Mesenchymal stem cell (in vitro differentiated cells and primary cell): Measurements from ENCODE around the gene BCL3.

ENCODE experiments used
- DNase-seq: peaks from one replicate; pipeline ENCODE4 v3.0.0-alpha.2; 2013
- H2AFZ ChIP-seq: one replicate; pipeline ENCODE4 v1.6.1; 2013; ENCODE audit warnings: low read depth, mild to moderate bottlenecking, control low read depth, inconsistent platforms, low read length, moderate library complexity
- H2AK5ac ChIP-seq: 2 replicates; pipeline ENCODE4 v1.6.1; 2013; ENCODE audit warnings: low read length, moderate library complexity, mild to moderate bottlenecking, inconsistent platforms; ENCODE audit not compliant: severe bottlenecking
- H2BK120ac ChIP-seq: one replicate; pipeline ENCODE4 v1.6.1; 2013; ENCODE audit warnings: low read depth, mild to moderate bottlenecking, inconsistent platforms, low read length, moderate library complexity
- H2BK12ac ChIP-seq, 2 experiments: one replicate each; pipeline ENCODE4 v1.6.1; 2013; ENCODE audit warnings: inconsistent platforms in 2 of 2, low read length in 2 of 2, mild to moderate bottlenecking in 2 of 2, moderate library complexity in 2 of 2, control low read depth in 1 of 2
- H2BK15ac ChIP-seq: one replicate; pipeline ENCODE4 v1.6.1; 2013; ENCODE audit warnings: mild to moderate bottlenecking, low read depth, inconsistent platforms; ENCODE audit not compliant: poor library complexity, severe bottlenecking
- H2BK5ac ChIP-seq: 2 replicates; pipeline ENCODE4 v1.6.1; 2013; ENCODE audit warnings: low read depth, mild to moderate bottlenecking, low read length, control low read depth, inconsistent platforms; ENCODE audit not compliant: poor library complexity, severe bottlenecking
- H3K14ac ChIP-seq, 2 experiments: one replicate each; pipeline ENCODE4 v1.6.1; 2013; ENCODE audit warnings: inconsistent platforms in 2 of 2, low read length in 2 of 2, control low read depth in 1 of 2, mild to moderate bottlenecking in 1 of 2, moderate library complexity in 1 of 2
- H3K18ac ChIP-seq, 2 experiments: one replicate each; pipeline ENCODE4 v1.6.1; 2013; ENCODE audit warnings: inconsistent platforms in 2 of 2, low read length in 2 of 2, control low read depth in 1 of 2, low read depth in 1 of 2, mild to moderate bottlenecking in 1 of 2
- H3K23ac ChIP-seq, 2 experiments: one replicate each; pipeline ENCODE4 v1.6.1; 2013; ENCODE audit warnings: inconsistent platforms in 2 of 2, low read length in 2 of 2, mild to moderate bottlenecking in 2 of 2, moderate library complexity in 2 of 2, control low read depth in 1 of 2
- H3K27ac ChIP-seq: 2 replicates; pipeline ENCODE4 v1.5.1; 2013; ENCODE audit warnings: mild to moderate bottlenecking, moderate library complexity, low read length, control low read depth, inconsistent platforms; ENCODE audit not compliant: poor library complexity, severe bottlenecking
- H3K27me3 ChIP-seq, 2 experiments: 2 replicates each; pipeline versions ENCODE4 v1.6.1 to v1.7.0; 2013; ENCODE audit warnings: low read length in 2 of 2, mild to moderate bottlenecking in 2 of 2, moderate library complexity in 2 of 2, control low read depth in 1 of 2, inconsistent platforms in 1 of 2; ENCODE audit not compliant: control insufficient read depth in 1 of 2, insufficient read depth in 1 of 2
- H3K36me3 ChIP-seq, 2 experiments: 2 replicates each; pipeline versions ENCODE4 v1.6.1 to v1.7.0; 2013; ENCODE audit warnings: low read length in 2 of 2, control low read depth in 1 of 2, inconsistent platforms in 1 of 2, low read depth in 1 of 2, mild to moderate bottlenecking in 1 of 2; ENCODE audit not compliant: insufficient read depth in 2 of 2, control insufficient read depth in 1 of 2
- H3K4ac ChIP-seq, 2 experiments: one replicate each; pipeline ENCODE4 v1.6.1; 2013; ENCODE audit warnings: inconsistent platforms in 2 of 2, low read length in 2 of 2, mild to moderate bottlenecking in 2 of 2, moderate library complexity in 2 of 2, control low read depth in 1 of 2, low read depth in 1 of 2
- H3K4me1 ChIP-seq: 2 replicates; pipeline ENCODE4 v1.6.1; 2013; ENCODE audit warnings: low read depth, low read length, control low read depth; ENCODE audit not compliant: control insufficient read depth, insufficient read depth
- H3K4me2 ChIP-seq: 2 replicates; pipeline ENCODE4 v1.6.1; 2013; ENCODE audit warnings: low read length, mild to moderate bottlenecking, inconsistent platforms; ENCODE audit not compliant: poor library complexity, severe bottlenecking
- H3K4me3 ChIP-seq, 2 experiments: 2 replicates each; pipeline versions ENCODE4 v1.5.1 to v1.7.0; 2013; ENCODE audit warnings: low read length in 2 of 2, mild to moderate bottlenecking in 2 of 2, control low read depth in 1 of 2, low read depth in 1 of 2; ENCODE audit not compliant: insufficient read depth in 1 of 2
- H3K79me1 ChIP-seq: replicated peaks from 2 replicates; pipeline ENCODE4 v1.6.1; 2013; ENCODE audit warnings: mild to moderate bottlenecking, control low read depth, low read length, inconsistent platforms; ENCODE audit not compliant: poor library complexity, severe bottlenecking
- H3K9ac ChIP-seq: 2 replicates; pipeline ENCODE4 v1.7.0; 2013; ENCODE audit warnings: mild to moderate bottlenecking, low read length, moderate library complexity
- H3K9me3 ChIP-seq: 2 replicates; pipeline ENCODE4 v1.7.0; 2013; ENCODE audit warnings: mild to moderate bottlenecking, low read length; ENCODE audit not compliant: control insufficient read depth
- H4K8ac ChIP-seq: one replicate; pipeline ENCODE4 v1.6.1; 2013; ENCODE audit warnings: inconsistent platforms, mild to moderate bottlenecking, low read length, moderate library complexity
- H4K91ac ChIP-seq: one replicate; pipeline ENCODE4 v1.6.1; 2013; ENCODE audit warnings: mild to moderate bottlenecking, low read length, inconsistent platforms
- WGBS: methylation state at CpG from one replicate; pipeline ENCODE4 v1.1.7; 2013; ENCODE audit warnings: mixed read lengths; 5-methylcytosine and 5-hydroxymethylcytosine counted together

BCL3 gene

GRCh38 chr19:44722131-44723121, 26.1 kb upstream of the BCL3 start:
- Histone ChIP-seq H3K27me3 (no peaks in the 10 kb centered on the region), H2BK15ac (peak overlapping the region; percentile 85), H3K14ac (peak overlapping the region in 1 of 2 experiments; percentile 35), H2BK12ac (peak overlapping the region; percentile 92 to 95), H2AK5ac (peak overlapping the region; percentile 27), H3K18ac (peak overlapping the region; percentile 30 to 37), H3K9ac (no peak overlapping the region), H3K36me3 (no peaks in the 10 kb centered on the region), H3K4me1 (peaks cover 29% of the 10 kb centered on the region), H2BK5ac (no peak overlapping the region), H3K9me3 (no peaks in the 10 kb centered on the region), H3K4me2 (no peak overlapping the region), H3K23ac (no peak overlapping the region), H2BK120ac (no peak overlapping the region), H3K4me3 (no peak overlapping the region), H3K79me1 (no peaks in the 10 kb centered on the region), H3K4ac (peak overlapping the region; percentile 24), H2AFZ (peak overlapping the region; percentile 46), H3K27ac (no peak overlapping the region), H4K91ac (peak overlapping the region; percentile 74), H4K8ac (peak overlapping the region; percentile 69)
- no peak for DNase-seq
- 66% methylated on average over 19 of the region's 21 CpGs for WGBS

- DNase-seq = no peak
- H2BK120ac ChIP-seq = no peak overlapping the region
- no peaks in the 10 kb centered on the region for H3K79me1 ChIP-seq
- no peak overlapping the region for H3K14ac ChIP-seq
- H3K27me3 ChIP-seq = no peaks in the 10 kb centered on the region
- H2BK12ac ChIP-seq = peak overlapping the region in 1 of 2 experiments; percentile 40
- peaks cover 26% of the 10 kb centered on the region for H3K4me1 ChIP-seq
- no peak overlapping the region for H3K4me2 ChIP-seq
- H3K36me3 ChIP-seq = no peaks in the 10 kb centered on the region
- H4K8ac ChIP-seq = no peak overlapping the region
- no peak overlapping the region for H3K4me3 ChIP-seq
- no peak overlapping the region for H3K9ac ChIP-seq
- no peaks in the 10 kb centered on the region for H3K9me3 ChIP-seq
- no peak overlapping the region for H3K4ac ChIP-seq
- no peak overlapping the region for H2BK5ac ChIP-seq
- WGBS = 77% methylated on average over 10 of the region's 10 CpGs
- H4K91ac ChIP-seq = peak overlapping the region; percentile 44
- H3K27ac ChIP-seq = no peak overlapping the region
- no peak overlapping the region for H3K23ac ChIP-seq
- H2BK15ac ChIP-seq = peak overlapping the region; percentile 44
- H2AK5ac ChIP-seq = no peak overlapping the region
- no peak overlapping the region for H3K18ac ChIP-seq
- H2AFZ ChIP-seq = no peak overlapping the region
Observed at GRCh38 chr19:44723299-44723951, 25.1 kb upstream of the BCL3 start.

- H2BK120ac ChIP-seq = peak overlapping the region; percentile 13
- H3K4me3 ChIP-seq = no peak overlapping the region
- H3K27ac ChIP-seq = no peak overlapping the region
- peak; percentile 82 for DNase-seq
- H3K18ac ChIP-seq = peak overlapping the region in 1 of 2 experiments; percentile 43
- no peaks in the 10 kb centered on the region for H3K9me3 ChIP-seq
- H4K91ac ChIP-seq = peak overlapping the region; percentile 29
- no peak overlapping the region for H2AFZ ChIP-seq
- H3K4me2 ChIP-seq = no peak overlapping the region
- 16% methylated on average over 7 of the region's 7 CpGs for WGBS
- H2BK15ac ChIP-seq = peak overlapping the region; percentile 94
- H3K4ac ChIP-seq = peak overlapping the region in 1 of 2 experiments; percentile 30
- no peak overlapping the region for H3K14ac ChIP-seq
- peak overlapping the region; percentile 84 for H4K8ac ChIP-seq
- H2BK12ac ChIP-seq = peak overlapping the region; percentile 38 to 50
- H3K9ac ChIP-seq = peak overlapping the region; percentile 28
- H3K23ac ChIP-seq = no peak overlapping the region
- H2BK5ac ChIP-seq = no peak overlapping the region
- H3K27me3 ChIP-seq = no peaks in the 10 kb centered on the region
- peak overlapping the region; percentile 4 for H2AK5ac ChIP-seq
- H3K36me3 ChIP-seq = no peaks in the 10 kb centered on the region
- no peaks in the 10 kb centered on the region for H3K79me1 ChIP-seq
- peaks cover 23% of the 10 kb centered on the region for H3K4me1 ChIP-seq
Observed at GRCh38 chr19:44723952-44724319, 24.6 kb upstream of the BCL3 start.

- Histone ChIP-seq H3K4me2 (no peak overlapping the region), H3K23ac (no peak overlapping the region), H3K9me3 (no peaks in the 10 kb centered on the region), H3K4me3 (no peak overlapping the region), H2BK5ac (no peak overlapping the region), H3K9ac (no peak overlapping the region), H3K18ac (peak overlapping the region; percentile 12 to 61), H3K4ac (peak overlapping the region in 1 of 2 experiments; percentile 36), H3K27ac (no peak overlapping the region), H3K4me1 (peaks cover 16% of the 10 kb centered on the region), H2BK15ac (peak overlapping the region; percentile 31), H3K79me1 (no peaks in the 10 kb centered on the region), H2BK120ac (peak overlapping the region; percentile 23), H2BK12ac (peak overlapping the region; percentile 14 to 57), H2AK5ac (no peak overlapping the region), H4K8ac (no peak overlapping the region), H4K91ac (no peak overlapping the region), H2AFZ (no peak overlapping the region), H3K36me3 (no peaks in the 10 kb centered on the region), H3K14ac (no peak overlapping the region), H3K27me3 (no peaks in the 10 kb centered on the region)
- 40% methylated on average over 17 of the region's 18 CpGs for WGBS
- DNase-seq = peak; percentile 22
Observed at GRCh38 chr19:44725251-44725650, 23.3 kb upstream of the BCL3 start.
